ENCODE measurements around the gene MBP.
"Not testable (repeated sequence)": the region's sequence is repeated elsewhere in the genome, so short reads cannot be mapped to it uniquely, and the experiment has no call there.

Gene MBP

GRCh38 chr18:76959605-76960004 is 173.0 kb downstream of the MBP start:
- DNase-seq, result no peak

GRCh38 chr18:76958692-76959341 is 173.8 kb downstream of the MBP start:
- DNase-seq, result no peak

- no peak for DNase-seq
These were observed 174.9 kb downstream of the MBP start for GRCh38 chr18:76957384-76958355.

- no peak for DNase-seq
These were observed 175.9 kb downstream of the MBP start for GRCh38 chr18:76956648-76957047.

- DNase-seq, result no peak
These were observed 176.9 kb downstream of the MBP start for GRCh38 chr18:76955524-76956170.

GRCh38 chr18:76953583-76954233 is 178.9 kb downstream of the MBP start:
- no peak for DNase-seq

- DNase-seq, result no peak
These were observed 179.4 kb downstream of the MBP start for GRCh38 chr18:76953156-76953555.

- no peak for DNase-seq
These were observed 179.8 kb downstream of the MBP start for GRCh38 chr18:76952747-76953146.

- no peak for DNase-seq
These were observed 180.9 kb downstream of the MBP start for GRCh38 chr18:76951456-76952247.

GRCh38 chr18:76948345-76948744 is 184.2 kb downstream of the MBP start:
- no peak for DNase-seq

- not testable (repeated sequence) for DNase-seq
These were observed 188.2 kb downstream of the MBP start for GRCh38 chr18:76944346-76944745.

GRCh38 chr18:76943542-76944339 is 188.8 kb downstream of the MBP start:
- no peak for DNase-seq

- DNase-seq, result no peak
These were observed 191.3 kb downstream of the MBP start for GRCh38 chr18:76941284-76941683.

GRCh38 chr18:76938619-76939018 is 194.0 kb downstream of the MBP start:
- DNase-seq, result no peak

- no peak for DNase-seq
These were observed 195.0 kb downstream of the MBP start for GRCh38 chr18:76937597-76937996.

- no peak for DNase-seq
These were observed 195.7 kb downstream of the MBP start for GRCh38 chr18:76936877-76937276.

- no peak for DNase-seq
These were observed 196.8 kb downstream of the MBP start for GRCh38 chr18:76935722-76936337.

- DNase-seq, result no peak
These were observed 200.4 kb downstream of the MBP start for GRCh38 chr18:76932026-76932819.

- no peak for DNase-seq
These were observed 201.4 kb downstream of the MBP start for GRCh38 chr18:76931171-76931570.
